ENCODE data around the gene P2RX2.
"Not testable (repeated sequence)": the region's sequence is repeated elsewhere in the genome, so short reads cannot be mapped to it uniquely, and the experiment has no call there.

P2RX2 gene

DNA sequence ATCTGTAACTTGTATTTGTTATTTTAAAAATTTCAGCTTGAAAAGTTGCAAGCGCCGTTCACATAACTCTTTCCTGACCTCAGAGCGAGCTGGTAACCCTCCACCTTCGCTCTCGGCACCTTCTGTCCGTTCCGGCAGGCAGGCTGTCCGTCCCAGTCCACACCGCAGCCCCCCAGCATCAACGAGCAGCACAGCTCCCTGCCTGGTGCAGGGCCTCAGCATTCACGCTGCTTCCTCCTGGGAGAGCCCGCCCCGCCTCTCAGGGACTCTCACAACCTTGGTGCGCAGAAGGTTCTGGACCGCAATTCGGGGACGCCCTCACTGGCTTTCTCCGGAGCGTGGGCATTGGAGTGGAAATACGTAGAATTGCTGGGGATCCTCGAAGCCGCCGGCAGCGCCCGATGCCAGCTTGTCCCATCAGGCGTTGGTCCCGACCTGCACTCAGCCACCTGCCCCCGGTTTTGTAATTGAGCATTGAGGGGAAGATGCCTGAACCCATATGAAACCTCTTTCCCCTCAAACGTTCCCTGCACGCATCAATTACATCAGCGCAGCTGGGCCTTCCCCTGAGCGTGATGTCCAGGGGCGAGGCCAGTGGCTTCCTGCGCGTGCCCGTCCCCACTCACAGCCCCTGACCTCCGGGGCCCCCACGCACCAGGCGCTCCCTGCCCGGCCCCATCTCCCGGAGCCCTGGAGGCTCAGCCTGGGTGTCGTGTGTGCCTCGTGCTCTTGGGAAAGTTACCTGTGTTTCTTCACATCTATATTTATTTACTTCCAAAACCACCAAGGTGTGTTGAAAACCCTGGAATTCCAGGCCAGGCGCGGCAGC is 27.3 kb upstream of the P2RX2 start:
- Histone ChIP-seq H3K36me3 (ENCODE audit: insufficient read depth, low read length) (no peaks in the 10 kb centered on the region), H3K4me1 (ENCODE audit: insufficient read depth, low read length) (peaks cover 4% of the 10 kb centered on the region; the same call in 1 of the 2 replicates), H3K9ac (ENCODE audit: low read depth, low read length) (no peak overlapping the region), H3K9me3 (ENCODE audit: control insufficient read depth, insufficient read depth, low read length) (no peaks in the 10 kb centered on the region)

DNA sequence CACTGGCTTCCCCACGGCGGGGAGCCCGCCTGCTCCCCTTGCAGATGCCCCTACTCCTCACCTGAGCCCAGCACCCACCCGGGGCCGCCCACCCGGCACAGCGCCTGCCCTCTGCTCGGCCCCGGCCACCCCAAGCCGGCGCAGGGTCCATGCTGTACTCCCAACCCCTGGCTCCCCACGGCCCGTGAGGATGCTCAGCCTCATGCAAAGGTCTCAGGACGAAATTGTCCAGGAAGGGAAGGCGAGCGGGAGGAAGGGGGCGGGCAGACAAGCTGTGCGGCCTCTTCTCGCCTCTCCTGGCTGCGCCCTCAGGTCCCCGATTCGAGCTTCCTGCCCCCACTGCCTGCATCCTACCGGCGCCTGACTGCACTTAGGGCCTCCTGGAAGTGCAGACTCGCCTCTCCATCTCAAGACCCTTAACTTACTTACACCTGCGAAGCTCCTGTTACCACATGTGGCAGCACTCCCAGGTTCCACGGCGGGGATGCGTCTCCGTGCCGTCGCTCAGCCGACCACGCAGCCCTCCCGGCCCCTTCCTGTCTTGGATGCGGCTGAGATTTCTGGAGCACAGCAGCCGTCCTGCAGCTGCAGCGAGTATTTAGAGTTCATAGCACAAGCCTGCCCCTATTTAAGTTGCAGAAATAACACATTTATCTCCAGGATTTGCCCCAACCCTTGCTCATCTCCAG is 26.1 kb upstream of the P2RX2 start:
- Histone ChIP-seq H3K9ac (ENCODE audit: low read depth, low read length) (no peak overlapping the region), H3K36me3 (ENCODE audit: insufficient read depth, low read length) (no peaks in the 10 kb centered on the region), H3K4me1 (ENCODE audit: insufficient read depth, low read length) (peaks cover 4% of the 10 kb centered on the region; the same call in 1 of the 2 replicates), H3K9me3 (ENCODE audit: control insufficient read depth, insufficient read depth, low read length) (no peaks in the 10 kb centered on the region)

DNA sequence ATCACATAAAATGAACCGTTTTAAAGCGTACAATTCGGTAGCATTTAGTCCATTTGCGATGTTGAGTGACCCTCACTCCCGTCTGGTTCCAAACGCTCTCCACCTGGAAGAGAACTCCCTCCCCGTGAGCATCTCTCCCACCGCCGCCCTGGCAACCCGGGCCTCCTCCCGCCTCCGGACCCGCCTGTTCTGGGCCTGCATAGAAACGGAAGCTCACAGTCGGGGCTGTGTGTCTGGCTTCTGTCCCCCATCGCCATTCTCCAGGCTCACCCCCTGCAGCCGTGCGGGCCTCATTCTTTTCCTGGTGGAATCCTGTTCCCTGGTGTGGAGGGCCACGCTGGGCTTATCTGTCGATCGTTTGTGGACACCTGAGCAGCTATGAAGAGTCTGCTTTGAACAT is 25.5 kb upstream of the P2RX2 start:
- peaks cover 4% of the 10 kb centered on the region; the same call in 1 of the 2 replicates for H3K4me1 ChIP-seq (ENCODE audit: insufficient read depth, low read length)
- H3K9me3 ChIP-seq (ENCODE audit: control insufficient read depth, insufficient read depth, low read length), result no peaks in the 10 kb centered on the region
- no peaks in the 10 kb centered on the region for H3K36me3 ChIP-seq (ENCODE audit: insufficient read depth, low read length)
- no peak overlapping the region for H3K9ac ChIP-seq (ENCODE audit: low read depth, low read length)

DNA sequence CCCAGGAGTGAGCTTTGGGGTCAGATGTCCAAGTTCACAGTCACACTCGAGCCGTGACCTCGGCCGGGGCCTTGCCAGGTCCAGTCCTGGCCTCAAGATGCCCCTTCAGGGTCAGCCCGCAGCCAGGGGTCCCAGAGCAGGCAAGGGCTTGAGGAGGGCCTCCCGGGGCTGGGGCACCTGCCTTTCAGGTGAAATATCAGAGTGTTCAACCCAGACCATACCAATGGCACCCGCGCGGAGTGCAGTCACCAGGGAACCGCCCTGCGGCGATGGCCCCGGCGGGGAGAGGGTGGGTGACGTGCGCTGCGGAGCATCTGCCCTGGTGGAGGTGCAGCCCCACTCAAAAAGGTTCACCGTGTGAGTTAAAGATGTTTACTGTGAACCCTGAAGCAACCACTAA is 25.1 kb upstream of the P2RX2 start:
- no peaks in the 10 kb centered on the region for H3K36me3 ChIP-seq (ENCODE audit: insufficient read depth, low read length)
- peaks cover 4% of the 10 kb centered on the region; the same call in 1 of the 2 replicates for H3K4me1 ChIP-seq (ENCODE audit: insufficient read depth, low read length)
- no peaks in the 10 kb centered on the region for H3K9me3 ChIP-seq (ENCODE audit: control insufficient read depth, insufficient read depth, low read length)
- H3K9ac ChIP-seq (ENCODE audit: low read depth, low read length), result no peak overlapping the region

DNA sequence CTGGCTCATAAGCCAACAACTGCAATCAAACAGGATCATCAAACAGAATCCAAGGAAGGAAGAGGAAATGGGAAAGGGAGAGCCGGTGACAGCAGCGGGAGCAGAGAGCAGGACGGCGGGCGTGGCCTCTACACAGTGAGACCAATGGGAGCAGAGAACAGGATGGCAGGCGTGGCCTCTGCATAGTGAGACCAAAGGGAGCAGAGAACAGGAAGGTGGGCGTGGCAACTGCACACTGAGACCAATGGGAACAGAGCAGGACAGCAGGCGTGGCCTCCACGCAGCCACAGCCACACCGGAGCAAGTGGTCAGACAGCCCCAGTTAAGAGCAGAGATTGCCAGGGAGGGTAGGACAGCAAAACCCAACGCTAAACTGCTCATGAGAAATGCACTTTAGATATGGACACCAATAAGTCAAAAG is 24.6 kb upstream of the P2RX2 start:
- H3K9me3 ChIP-seq (ENCODE audit: control insufficient read depth, insufficient read depth, low read length), result no peaks in the 10 kb centered on the region
- H3K4me1 ChIP-seq (ENCODE audit: insufficient read depth, low read length), result peaks cover 4% of the 10 kb centered on the region; the same call in 1 of the 2 replicates
- no peak overlapping the region for H3K9ac ChIP-seq (ENCODE audit: low read depth, low read length)
- H3K36me3 ChIP-seq (ENCODE audit: insufficient read depth, low read length), result no peaks in the 10 kb centered on the region

DNA sequence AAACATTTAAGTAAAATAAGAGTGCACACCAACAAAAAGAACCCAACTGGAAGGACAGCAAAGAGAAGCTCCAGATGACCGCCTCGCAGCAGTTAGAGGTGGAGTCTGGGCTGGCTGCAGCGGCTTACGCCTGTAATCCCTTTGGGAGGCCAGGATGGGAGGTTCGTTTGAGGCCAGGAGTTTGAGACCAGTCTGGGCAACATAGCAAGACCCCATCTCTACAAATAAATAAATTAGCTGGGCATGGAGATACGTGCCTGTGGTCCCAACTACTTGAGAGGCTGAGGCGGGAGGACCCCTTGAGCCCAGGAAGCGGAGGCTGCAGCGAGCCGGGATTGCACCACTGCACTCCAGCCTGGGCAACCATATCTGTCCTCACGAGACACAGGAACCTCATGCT is 23.4 kb upstream of the P2RX2 start:
- Histone ChIP-seq H3K36me3 (ENCODE audit: insufficient read depth, low read length) (no peaks in the 10 kb centered on the region), H3K9me3 (ENCODE audit: control insufficient read depth, insufficient read depth, low read length) (no peaks in the 10 kb centered on the region), H3K9ac (ENCODE audit: low read depth, low read length) (no peak overlapping the region), H3K4me1 (ENCODE audit: insufficient read depth, low read length) (peaks cover 4% of the 10 kb centered on the region; the same call in 1 of the 2 replicates)

DNA sequence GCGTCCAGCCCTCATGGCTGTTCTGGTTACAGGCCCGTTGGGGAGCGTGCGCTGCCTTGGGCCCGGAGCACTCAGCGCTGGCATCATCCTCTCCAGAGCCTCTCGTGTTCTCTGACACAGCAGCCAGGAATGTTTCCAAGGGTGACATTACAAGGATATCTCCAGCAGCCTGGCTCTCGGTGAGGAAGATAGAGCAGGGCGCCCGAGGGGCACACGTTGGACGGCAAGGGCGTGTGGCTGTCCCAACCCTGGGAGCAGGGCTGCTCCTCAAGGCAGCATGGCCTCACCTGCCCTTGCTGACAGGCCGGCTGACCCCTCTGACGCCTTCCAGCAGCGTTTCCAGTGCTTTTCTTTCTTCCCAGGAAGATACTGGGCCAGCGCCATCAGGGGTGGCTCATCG is 22.6 kb upstream of the P2RX2 start:
- Histone ChIP-seq H3K36me3 (ENCODE audit: insufficient read depth, low read length) (no peaks in the 10 kb centered on the region), H3K9me3 (ENCODE audit: control insufficient read depth, insufficient read depth, low read length) (no peaks in the 10 kb centered on the region), H3K4me1 (ENCODE audit: insufficient read depth, low read length) (peaks cover 4% of the 10 kb centered on the region; the same call in 1 of the 2 replicates), H3K9ac (ENCODE audit: low read depth, low read length) (no peak overlapping the region)

DNA sequence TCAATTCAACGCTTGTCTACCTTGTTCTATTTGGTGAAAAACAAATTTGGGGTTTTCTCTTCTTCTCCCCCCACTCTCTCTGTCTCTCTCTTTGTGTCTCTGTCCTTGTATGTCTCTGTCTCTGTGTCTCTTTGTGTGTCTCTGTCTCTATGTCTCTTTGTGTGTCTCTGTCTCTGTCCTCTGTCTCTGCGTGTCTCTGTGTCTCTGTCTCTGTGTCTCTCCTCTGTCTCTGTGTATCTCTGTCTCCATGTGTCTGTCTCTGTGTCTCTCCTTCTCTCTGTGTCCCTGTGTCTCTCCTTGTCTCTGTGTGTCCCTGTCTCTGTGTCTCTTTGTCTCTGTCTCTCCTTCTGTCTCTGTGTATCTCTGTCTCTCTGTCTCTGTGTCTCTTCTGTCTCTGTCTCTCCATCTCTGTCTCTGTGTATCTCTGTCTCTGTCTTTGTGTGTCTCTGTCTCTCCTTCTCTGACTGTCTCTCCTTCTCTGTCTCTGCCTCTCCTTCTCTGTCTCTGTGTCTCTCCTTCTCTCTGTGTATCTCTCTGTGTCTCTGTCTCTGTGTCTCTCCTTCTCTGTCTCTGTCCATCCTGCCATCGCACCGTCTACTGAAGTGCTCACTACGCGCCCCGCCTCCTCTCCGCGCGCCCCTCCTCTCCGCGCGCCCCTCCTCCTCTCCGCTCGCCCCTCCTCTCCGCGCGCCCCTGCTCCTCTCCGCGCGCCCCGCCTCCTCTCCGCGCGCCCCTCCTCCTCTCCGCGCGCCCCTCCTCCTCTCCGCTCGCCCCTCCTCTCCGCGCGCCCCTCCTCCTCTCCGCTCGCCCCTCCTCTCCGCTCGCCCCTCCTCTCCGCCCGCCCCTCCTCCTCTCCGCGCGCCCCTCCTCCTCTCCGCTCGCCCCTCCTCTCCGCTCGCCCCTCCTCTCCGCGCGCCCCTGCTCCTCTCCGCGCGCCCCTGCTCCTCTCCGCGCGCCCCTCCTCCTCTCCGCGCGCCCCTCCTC is 21.0 kb upstream of the P2RX2 start:
- H3K9ac ChIP-seq (ENCODE audit: low read depth, low read length), result peak overlapping the region; percentile 13; the same call in 1 of the 2 replicates

DNA sequence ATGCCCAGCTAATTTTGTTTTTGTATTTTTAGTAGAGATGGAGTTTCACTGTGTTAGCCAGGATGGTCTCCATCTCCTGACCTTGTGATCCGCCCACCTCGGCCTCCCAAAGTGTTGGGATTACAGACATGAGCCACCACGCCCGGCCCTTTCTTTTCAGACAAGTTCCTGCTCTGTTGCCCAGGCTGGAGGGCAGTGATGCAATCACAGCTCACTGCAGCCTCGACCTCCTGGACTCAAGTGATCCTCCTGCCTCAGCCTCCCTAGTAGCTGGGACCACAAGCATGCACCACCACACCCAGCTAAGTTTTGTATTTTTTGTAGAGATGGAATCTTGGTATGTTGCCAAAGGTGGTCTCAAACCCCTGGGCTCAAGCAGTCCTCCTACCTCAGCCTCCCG is 19.1 kb upstream of the P2RX2 start:
- not testable (repeated sequence) for H3K36me3 ChIP-seq (ENCODE audit: insufficient read depth, low read length); H3K9ac ChIP-seq (ENCODE audit: low read depth, low read length); H3K9me3 ChIP-seq (ENCODE audit: control insufficient read depth, insufficient read depth, low read length); H3K4me1 ChIP-seq (ENCODE audit: insufficient read depth, low read length)

More for the DNA sequence above, 21.0 kb upstream of the P2RX2 start:
- Histone ChIP-seq H3K4me1 (ENCODE audit: insufficient read depth, low read length) (peaks cover 4% of the 10 kb centered on the region; the same call in 1 of the 2 replicates), H3K36me3 (ENCODE audit: insufficient read depth, low read length) (no peaks in the 10 kb centered on the region), H3K9me3 (ENCODE audit: control insufficient read depth, insufficient read depth, low read length) (no peaks in the 10 kb centered on the region)

DNA sequence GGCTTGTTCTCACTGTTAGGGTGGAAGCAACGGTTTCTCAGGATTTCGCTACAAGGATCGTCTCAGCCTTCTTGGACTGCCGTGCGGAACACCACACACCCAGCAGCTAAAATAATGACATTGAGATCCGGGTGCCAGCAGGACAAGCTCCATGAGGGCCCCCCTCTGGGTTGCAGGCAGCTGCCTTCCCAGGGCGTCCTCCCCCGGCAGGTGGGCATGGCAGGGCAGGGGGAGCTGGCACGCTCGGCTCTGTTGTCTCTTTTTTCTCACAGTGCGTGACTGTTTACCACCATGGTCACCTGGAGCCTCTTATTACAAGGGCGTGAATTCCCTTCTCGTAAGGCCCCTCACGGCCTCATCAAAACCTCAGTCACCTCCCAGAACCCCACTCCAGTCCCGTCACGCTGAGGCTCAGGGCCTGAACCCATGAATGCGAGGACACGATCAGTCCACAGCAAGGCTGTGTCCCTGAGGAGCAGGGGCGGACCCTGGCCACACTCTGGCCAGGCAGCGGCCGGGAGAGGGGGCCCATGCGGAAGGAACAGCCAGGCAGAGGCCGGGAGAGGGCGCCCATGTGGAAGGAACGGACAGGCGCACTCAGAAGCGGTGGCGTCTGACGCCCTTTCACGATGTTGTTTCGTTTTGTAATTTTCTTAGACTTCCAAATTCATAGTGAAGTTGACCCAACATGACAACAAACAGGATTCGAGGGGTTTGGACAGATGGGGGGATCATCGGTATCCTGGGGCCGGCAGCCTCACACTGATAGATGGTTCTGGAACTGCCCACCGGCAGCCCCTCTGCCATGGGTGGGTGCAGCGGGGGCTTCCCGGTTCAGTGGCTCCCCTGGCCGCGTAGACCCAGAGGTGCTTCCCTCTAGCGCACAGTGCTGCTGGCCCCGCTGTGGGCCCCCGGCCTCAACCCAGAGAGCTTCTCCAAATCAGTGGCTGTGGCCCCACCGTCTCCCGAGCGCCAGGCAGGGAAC is 18.2 kb upstream of the P2RX2 start:
- no peaks in the 10 kb centered on the region for H3K9me3 ChIP-seq (ENCODE audit: control insufficient read depth, insufficient read depth, low read length)
- peaks cover 10% of the 10 kb centered on the region; the same call in 1 of the 2 replicates for H3K4me1 ChIP-seq (ENCODE audit: insufficient read depth, low read length)
- H3K36me3 ChIP-seq (ENCODE audit: insufficient read depth, low read length), result no peaks in the 10 kb centered on the region
- peak overlapping the region; percentile 25; the same call in 1 of the 2 replicates for H3K9ac ChIP-seq (ENCODE audit: low read depth, low read length)

DNA sequence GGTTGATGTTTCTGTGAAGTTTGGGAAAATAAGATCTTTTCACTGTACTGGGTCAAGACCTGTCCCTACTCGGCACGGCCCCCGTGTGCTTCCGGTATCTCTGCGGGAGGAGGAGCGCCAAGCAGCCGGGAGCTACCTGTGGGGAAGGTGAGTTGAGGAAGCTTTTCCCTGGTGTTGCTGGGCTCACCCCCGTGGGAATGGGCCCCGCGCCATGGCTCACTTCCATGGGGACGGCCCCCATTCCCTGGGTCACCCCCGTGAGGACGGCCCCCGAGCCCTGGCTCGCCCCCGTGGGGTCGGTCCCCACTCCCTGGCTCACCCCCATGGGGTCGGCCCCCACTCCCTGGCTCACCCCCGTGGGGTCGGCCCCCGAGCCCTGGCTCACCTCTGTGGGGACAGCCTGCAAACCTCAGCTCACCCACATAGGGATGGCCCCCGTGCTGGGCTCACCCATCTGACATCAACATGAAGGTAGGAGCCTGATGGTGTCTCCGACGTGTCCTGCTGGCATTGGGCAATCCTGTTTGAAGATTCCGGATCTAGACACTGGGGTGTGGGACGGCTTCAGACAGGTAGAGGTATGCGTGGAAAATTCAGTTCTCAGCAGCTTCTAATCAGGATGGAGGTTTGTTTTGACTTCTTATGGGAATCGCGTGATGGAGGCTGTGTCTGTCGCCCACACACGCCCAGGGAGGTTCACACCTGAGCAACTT is 17.2 kb upstream of the P2RX2 start:
- Histone ChIP-seq H3K9ac (ENCODE audit: low read depth, low read length) (peak overlapping the region; percentile 25; the same call in 1 of the 2 replicates), H3K4me1 (ENCODE audit: insufficient read depth, low read length) (peaks cover 6% of the 10 kb centered on the region; the same call in 1 of the 2 replicates), H3K9me3 (ENCODE audit: control insufficient read depth, insufficient read depth, low read length) (no peaks in the 10 kb centered on the region), H3K36me3 (ENCODE audit: insufficient read depth, low read length) (no peaks in the 10 kb centered on the region)

DNA sequence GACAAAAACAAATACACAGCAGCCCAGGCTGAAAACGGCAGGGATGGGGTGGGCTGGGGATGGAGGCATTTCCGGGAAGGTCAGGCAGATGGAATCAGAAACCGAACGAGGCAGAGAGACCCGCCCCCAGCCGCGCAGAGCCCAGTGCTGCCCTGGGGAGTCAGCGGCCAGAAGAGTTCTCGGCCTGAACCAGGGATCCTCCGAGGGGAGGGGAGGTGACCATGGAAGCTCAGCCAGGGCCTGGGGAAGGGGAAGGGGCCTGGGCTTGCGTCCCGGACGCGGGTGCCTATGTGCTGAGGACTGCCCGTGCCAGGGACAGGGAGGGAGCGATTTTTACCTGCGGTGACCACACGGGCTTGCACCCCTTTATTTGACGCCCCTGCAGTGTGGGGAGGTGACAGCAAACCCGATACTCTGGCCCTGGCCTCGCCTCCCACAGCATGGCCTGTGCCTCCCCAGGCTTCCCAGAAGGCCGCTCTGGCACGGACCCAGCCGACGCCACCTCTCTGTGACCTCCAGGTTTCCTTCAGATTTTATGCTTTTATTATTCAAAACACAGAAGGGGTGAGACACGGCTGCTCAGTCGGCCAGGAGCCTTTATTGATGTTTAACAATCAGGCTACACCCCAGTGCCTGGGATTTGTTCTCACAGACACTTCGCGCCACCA is 15.9 kb upstream of the P2RX2 start:
- H3K36me3 ChIP-seq (ENCODE audit: insufficient read depth, low read length), result no peaks in the 10 kb centered on the region
- no peaks in the 10 kb centered on the region for H3K9me3 ChIP-seq (ENCODE audit: control insufficient read depth, insufficient read depth, low read length)
- H3K9ac ChIP-seq (ENCODE audit: low read depth, low read length), result no peak overlapping the region
- H3K4me1 ChIP-seq (ENCODE audit: insufficient read depth, low read length), result peaks cover 6% of the 10 kb centered on the region; the same call in 1 of the 2 replicates
